GM12878 (cell line): Measurements from ENCODE around the gene EEF2KMT. TPM values are rescaled to one million over a fixed set of nuclear protein-coding genes. Genes with fewer than 3 reads are reported as not detected.

Experiments
- ATAC-seq: fragments of 200-7000 bp; cut with Tn5 transposase; 3 replicates; pipeline ENCODE4 v1.9.1; 2020; ENCODE audit warnings: mild to moderate bottlenecking, moderate library complexity
- BruUV-seq: library from RNA; stranded (reverse); fragments of 400-500 nt; replicated peaks from 2 replicates; lab custom pipeline; 2021; lab: Mats Ljungman, UMichigan
- CTCF ChIA-PET: fragments of 300-600 bp; sonication (Branson Sonifier 250); formaldehyde crosslinking; extraction: SDS; loops from one replicate; lab custom pipeline; 2021; ENCODE audit warnings: inconsistent platforms; lab: Yijun Ruan, JAX
- POLR2A ChIA-PET: fragments of 350-600 bp; formaldehyde crosslinking; extraction: SDS; loops from one replicate; lab custom pipeline; 2021; ENCODE audit warnings: inconsistent platforms; lab: Charles Lee
- RAD21 ChIA-PET: fragments of 300-600 bp; sonication (Branson Sonifier 250); formaldehyde crosslinking; loops from one replicate; lab custom pipeline; 2023; ENCODE audit warnings: antibody characterized with exemption; ENCODE audit not compliant: unreplicated experiment; lab: Charles Lee
- SMC1A ChIA-PET: fragments of 300-600 bp; sonication (Branson Sonifier 250); formaldehyde crosslinking; loops from one replicate; lab custom pipeline; 2023; ENCODE audit not compliant: unreplicated experiment, uncharacterized antibody; lab: Charles Lee
- DNase-seq: peaks from one replicate; pipeline ENCODE4 v3.0.0-alpha.2; 2011; ENCODE audit warnings: low read depth, low spot score
- FAIRE-seq: peaks from 3 replicates; lab custom pipeline; 2011; peaks lifted over from hg19 to GRCh38; lab: Jason Lieb, UNC
- H2AFZ ChIP-seq: 2 replicates; pipeline ENCODE4 v1.6.0; 2011; ENCODE audit warnings: low read depth, low read length, control low read depth; ENCODE audit not compliant: control insufficient read depth
- H3K27ac ChIP-seq: 2 replicates; pipeline ENCODE4 v1.5.1; 2011; ENCODE audit warnings: control low read depth; ENCODE audit not compliant: control insufficient read depth, insufficient read depth
- H3K27me3 ChIP-seq, 2 experiments: replicated peaks in 1 of 2; 2 replicates each; pipeline versions ENCODE4 v1.6.0 to v1.6.1; 2011; ENCODE audit warnings: low read length in 1 of 2; ENCODE audit not compliant: control insufficient read depth in 2 of 2, insufficient read depth in 2 of 2
- H3K36me3 ChIP-seq, 2 experiments: 2 replicates each; pipeline ENCODE4 v1.5.1; 2011; ENCODE audit warnings: low read length in 1 of 2; ENCODE audit not compliant: control insufficient read depth in 2 of 2, insufficient read depth in 2 of 2
- H3K4me1 ChIP-seq: 2 replicates; pipeline ENCODE4 v1.6.1; 2011; ENCODE audit warnings: mild to moderate bottlenecking, low read length, moderate library complexity, mixed read lengths; ENCODE audit not compliant: control insufficient read depth, insufficient read depth
- H3K4me2 ChIP-seq: 2 replicates; pipeline ENCODE4 v1.6.0; 2011; ENCODE audit warnings: control low read depth; ENCODE audit not compliant: control insufficient read depth, insufficient read depth
- H3K4me3 ChIP-seq: fragments of 200-600 bp; sonication (generic); 2 replicates; pipeline ENCODE4 v1.5.1; 2016
- H3K79me2 ChIP-seq: 2 replicates; pipeline ENCODE4 v1.6.0; 2011; ENCODE audit warnings: low read length; ENCODE audit not compliant: control insufficient read depth, insufficient read depth
- H3K9ac ChIP-seq: 2 replicates; pipeline ENCODE4 v1.8.0; 2011; ENCODE audit warnings: low read length, control low read depth, mixed read lengths; ENCODE audit not compliant: control insufficient read depth, insufficient read depth
- H3K9me3 ChIP-seq: replicated peaks from 3 replicates; pipeline ENCODE4 v1.5.1; 2011; ENCODE audit warnings: mild to moderate bottlenecking, low read length; ENCODE audit not compliant: control insufficient read depth, insufficient read depth
- H4K20me1 ChIP-seq: 2 replicates; pipeline ENCODE4 v1.6.0; 2011; ENCODE audit not compliant: control insufficient read depth, insufficient read depth
- ATF7 ChIP-seq: fragments of 450-650 bp; IDR thresholded peaks from 2 replicates; pipeline ENCODE4 v1.6.1; 2016; ENCODE audit warnings: low read depth, mild to moderate bottlenecking
- BCL11A ChIP-seq: IDR thresholded peaks from 2 replicates; pipeline ENCODE4 v1.6.1; 2011; ENCODE audit warnings: low read depth, low read length
- DPF2 ChIP-seq: fragments of 450-650 bp; IDR thresholded peaks from 2 replicates; pipeline ENCODE4 v1.6.1; 2017; ENCODE audit warnings: mild to moderate bottlenecking
- IKZF1 ChIP-seq: fragments of 450-650 bp; conservative IDR thresholded peaks from 2 replicates; pipeline ENCODE4 v1.6.1; 2017; ENCODE audit warnings: antibody characterized with exemption, mild to moderate bottlenecking
- KLF5 ChIP-seq: fragments of 450-650 bp; IDR thresholded peaks from 2 replicates; pipeline ENCODE4 v1.6.1; 2014; ENCODE audit warnings: mild to moderate bottlenecking; ENCODE audit not compliant: partially characterized antibody
- MTA2 ChIP-seq: fragments of 450-650 bp; IDR thresholded peaks from 2 replicates; pipeline ENCODE4 v1.6.1; 2016; ENCODE audit warnings: low read depth, mild to moderate bottlenecking, moderate library complexity
- PAX8 ChIP-seq: fragments of 450-650 bp; IDR thresholded peaks from 2 replicates; pipeline ENCODE4 v1.6.1; 2017; ENCODE audit warnings: mild to moderate bottlenecking, moderate library complexity
- RELB ChIP-seq: fragments of 450-650 bp; IDR thresholded peaks from 2 replicates; pipeline ENCODE4 v1.6.1; 2017; ENCODE audit warnings: low read depth, mild to moderate bottlenecking, moderate library complexity
- TCF7 ChIP-seq: IDR thresholded peaks from 2 replicates; pipeline ENCODE4 v1.6.1; 2014; ENCODE audit warnings: antibody characterized with exemption, borderline replicate concordance
- ZNF384 ChIP-seq: IDR thresholded peaks from 2 replicates; pipeline ENCODE4 v1.6.1; 2012; ENCODE audit warnings: low read depth, mild to moderate bottlenecking, low read length, improper control_type of control experiment, borderline replicate concordance
- ZSCAN29 ChIP-seq: fragments of 450-650 bp; IDR thresholded peaks from 2 replicates; pipeline ENCODE4 v1.6.1; 2017; ENCODE audit warnings: mild to moderate bottlenecking, moderate library complexity
- WGBS: methylation state at CpG from one replicate; pipeline ENCODE4 v1.1.6; 2016; ENCODE audit warnings: low lambda C conversion rate; ENCODE audit not compliant: insufficient replicate concordance, insufficient coverage; ENCODE audit errors: missing lambda C conversion rate; 5-methylcytosine and 5-hydroxymethylcytosine counted together
- in situ Hi-C: fragments of 300-500 bp; cut with MboI; formaldehyde crosslinking; loops from 9 replicates; pipeline ENCODE4 v1.14.3; 2018; ENCODE audit warnings: mixed read lengths
- intact Hi-C: fragments of 100-400 bp; cut with micrococcal nuclease; formaldehyde crosslinking; loops from one replicate; pipeline ENCODE4 v1.14.2; 2022; ENCODE audit not compliant: unreplicated experiment
- polyA plus RNA-seq, 11 experiments: library from polyadenylated mRNA; depleted of rRNA in 4 of 11; unstranded in 6 of 11; stranded (reverse) in 5 of 11; fragments of >200 nt; fragmentation: Nextera tagmentation in 4 of 11; fragmentation: Illumina TruSeq in 1 of 11; extraction: Ambion mirVana in 4 of 11; extraction: Trizol in 1 of 11; gene quantifications; 1 replicate in 1 of 11; 2 replicates in 10 of 11; pipeline versions ENCODE4 v1.2.1 to v1.2.3, GENCODE V29; 2011 to 2016; ENCODE audit warnings: inconsistent platforms in 2 of 11, missing spikeins in 2 of 11, low read depth in 1 of 11
- total RNA-seq, 4 experiments: library from RNA; depleted of rRNA in 3 of 4; stranded (reverse); fragments of >200 nt in 3 of 4; fragmentation: Illumina TruSeq in 1 of 4; extraction: Trizol in 1 of 4; gene quantifications; 2 replicates each; pipeline versions ENCODE4 v1.2.1 to v1.2.3, GENCODE V29; 2013 to 2021

Gene EEF2KMT
- total and polyA plus RNA-seq, 10 of the 15 experiments (the other 5 are each of a cell fraction or from before 2014, with no cell fraction given) = 3.8 to 28.1 (median 14.3) TPM

GRCh38 chr16:5044011-5044540 lies 53.5 kb downstream of the EEF2KMT start:
- ATAC-seq (no peak), DNase-seq (no peak)
- Histone ChIP-seq H3K4me1 (peaks cover 26% of the 10 kb centered on the region), H3K36me3 (no peaks in the 10 kb centered on the region), H3K9ac (no peak overlapping the region), H3K4me2 (no peak overlapping the region), H3K27ac (no peak overlapping the region), H4K20me1 (no peaks in the 10 kb centered on the region), H3K9me3 (no peaks in the 10 kb centered on the region; the same call in 1 of the 3 replicates)
- RAD21 ChIA-PET = no interaction called here
- TF ChIP-seq IKZF1 = no peak
- no peak for TF ChIP-seq KLF5
- no peak for TF ChIP-seq BCL11A
- TF ChIP-seq DPF2 = no peak
- TF ChIP-seq ZNF384 = no peak
- TF ChIP-seq MTA2 = no peak
- no peak for TF ChIP-seq ZSCAN29
- TF ChIP-seq RELB = no peak
- no peak for TF ChIP-seq PAX8
- TF ChIP-seq TCF7 = no peak
- TF ChIP-seq ATF7 = no peak
- TF ChIP-seq, all 136 proteins: peak for 0
- ChIA-PET CTCF (interaction anchor here (1.6 kb wide), 1 partner anchor 12 kb away, joined by 4 read pairs; no protein-coding TSS in a partner anchor), POLR2A (interaction anchor here (1.2 kb wide), 1 partner anchor 10 kb away, joined by 3 read pairs; the partner anchor contains the start of gene NAGPA), SMC1A (no interaction called here)
- no peak for FAIRE-seq
- in situ Hi-C loops = no loop called here
- no peaks in the 10 kb centered on the region for H3K27me3 ChIP-seq
- H3K4me3 ChIP-seq = no peak overlapping the region
- no TSS peak for BruUV-seq
- intact Hi-C loops = no loop called here
- no peaks in the 10 kb centered on the region for H3K79me2 ChIP-seq
- H2AFZ ChIP-seq = no peak overlapping the region
- WGBS = 86% methylated on average over 8 of the region's 8 CpGs
